Osteoblast (primary cell): Measurements from ENCODE around the gene PADI6. TPM values are rescaled to one million over a fixed set of nuclear protein-coding genes. Genes with fewer than 3 reads are reported as not detected.

Experiments
- DNase-seq: peaks from one replicate; pipeline ENCODE4 v3.0.0; 2011; ENCODE audit warnings: low spot score, mixed read lengths; ENCODE audit not compliant: insufficient read length; ENCODE audit errors: missing footprints
- H2AFZ ChIP-seq: 2 replicates; pipeline ENCODE4 v1.6.0; 2011; ENCODE audit warnings: mild to moderate bottlenecking, low read length
- H3K27ac ChIP-seq: 2 replicates; pipeline ENCODE4 v1.5.1; 2011; ENCODE audit warnings: mild to moderate bottlenecking, low read depth, low read length, moderate library complexity
- H3K27me3 ChIP-seq: 2 replicates; pipeline ENCODE4 v1.6.0; 2012; ENCODE audit warnings: mild to moderate bottlenecking, control low read depth, inconsistent platforms, low read length, moderate library complexity; ENCODE audit not compliant: insufficient read depth
- H3K36me3 ChIP-seq: 2 replicates; pipeline ENCODE4 v1.5.1; 2011; ENCODE audit warnings: mild to moderate bottlenecking, low read length, control low read depth, moderate library complexity; ENCODE audit not compliant: insufficient read depth
- H3K4me1 ChIP-seq: 2 replicates; pipeline ENCODE4 v1.5.1; 2011; ENCODE audit warnings: mild to moderate bottlenecking, low read length, control low read depth, moderate library complexity; ENCODE audit not compliant: insufficient read depth
- H3K4me2 ChIP-seq: 2 replicates; pipeline ENCODE4 v1.6.0; 2011; ENCODE audit warnings: mild to moderate bottlenecking, low read length; ENCODE audit not compliant: insufficient read depth
- H3K4me3 ChIP-seq: fragments of 200-600 bp; sonication (generic); 3 replicates; pipeline ENCODE4 v1.5.1; 2012; ENCODE audit warnings: mild to moderate bottlenecking, low read length, inconsistent platforms; ENCODE audit not compliant: insufficient read depth
- H3K79me2 ChIP-seq: 2 replicates; pipeline ENCODE4 v1.6.0; 2012; ENCODE audit warnings: mild to moderate bottlenecking, low read length, control low read depth, inconsistent platforms; ENCODE audit not compliant: insufficient read depth
- H3K9me3 ChIP-seq: 2 replicates; pipeline ENCODE4 v1.5.1; 2011; ENCODE audit warnings: low read depth, low read length, control low read depth
- H4K20me1 ChIP-seq: 2 replicates; pipeline ENCODE4 v1.6.0; 2012; ENCODE audit warnings: mild to moderate bottlenecking, low read length, control low read depth; ENCODE audit not compliant: insufficient read depth
- total RNA-seq: library from RNA; depleted of rRNA; stranded (reverse); fragments of >200 nt; gene quantifications from 2 replicates; pipeline ENCODE4 v1.2.3, GENCODE V29; 2012
- TF ChIP-seq, protein P1 (sequence below): IDR thresholded peaks from 2 replicates; pipeline ENCODE4 v1.5.1; 2011; ENCODE audit warnings: mild to moderate bottlenecking, low read depth, low read length, moderate library complexity; ENCODE audit errors: extremely low read depth

PADI6 gene
- total RNA-seq, 1 donor: not detected

DNA sequence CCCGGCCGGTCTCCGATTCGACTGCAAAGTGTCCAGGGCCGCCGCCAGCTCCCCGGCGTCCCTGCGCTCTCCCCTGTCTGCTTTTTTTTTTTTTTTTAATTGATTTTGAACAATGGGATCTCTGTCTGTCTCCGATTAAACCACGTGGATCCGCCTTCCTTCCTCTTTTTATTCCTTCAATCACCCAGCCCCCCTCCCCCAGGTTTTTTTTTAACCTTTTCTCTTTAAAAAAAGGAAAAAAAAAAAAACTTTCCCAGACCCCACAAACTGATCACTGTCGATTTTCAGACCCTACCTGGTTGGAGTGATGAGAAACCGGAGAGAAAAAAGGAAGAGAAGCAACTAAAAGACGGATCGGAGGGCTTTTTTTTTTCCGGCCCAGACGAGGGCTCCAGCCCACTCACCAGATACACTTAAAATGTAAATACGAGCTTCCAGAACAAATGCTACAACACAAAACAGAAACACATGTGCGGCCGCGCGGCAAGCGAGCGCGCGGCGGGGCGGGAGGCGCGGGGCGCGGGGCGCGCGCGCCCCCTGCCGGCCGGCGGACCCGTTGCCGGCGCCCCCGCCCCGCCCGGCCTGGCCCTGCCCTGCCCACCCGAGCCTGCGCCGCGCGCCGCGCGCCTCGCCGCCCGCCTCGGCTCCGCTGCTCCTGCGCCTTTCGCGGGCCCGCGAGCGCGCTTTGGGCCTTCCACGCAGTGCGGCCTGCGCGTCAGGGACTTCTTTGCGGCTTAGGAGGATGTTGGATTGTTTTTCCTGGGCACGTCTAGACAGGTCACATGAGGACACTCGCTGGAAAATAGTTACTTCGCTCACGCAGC lies 67.5 kb downstream of the PADI6 start, which contains the start of gene RCC2:
TSS of gene RCC2 (minus strand) at position 428 of the 824 bp plus-strand sequence. CDS start 1,163 bp downstream, outside the sequence.
- peaks cover 14% of the 10 kb centered on the region for H4K20me1 ChIP-seq
- TF ChIP-seq, protein P1, sequence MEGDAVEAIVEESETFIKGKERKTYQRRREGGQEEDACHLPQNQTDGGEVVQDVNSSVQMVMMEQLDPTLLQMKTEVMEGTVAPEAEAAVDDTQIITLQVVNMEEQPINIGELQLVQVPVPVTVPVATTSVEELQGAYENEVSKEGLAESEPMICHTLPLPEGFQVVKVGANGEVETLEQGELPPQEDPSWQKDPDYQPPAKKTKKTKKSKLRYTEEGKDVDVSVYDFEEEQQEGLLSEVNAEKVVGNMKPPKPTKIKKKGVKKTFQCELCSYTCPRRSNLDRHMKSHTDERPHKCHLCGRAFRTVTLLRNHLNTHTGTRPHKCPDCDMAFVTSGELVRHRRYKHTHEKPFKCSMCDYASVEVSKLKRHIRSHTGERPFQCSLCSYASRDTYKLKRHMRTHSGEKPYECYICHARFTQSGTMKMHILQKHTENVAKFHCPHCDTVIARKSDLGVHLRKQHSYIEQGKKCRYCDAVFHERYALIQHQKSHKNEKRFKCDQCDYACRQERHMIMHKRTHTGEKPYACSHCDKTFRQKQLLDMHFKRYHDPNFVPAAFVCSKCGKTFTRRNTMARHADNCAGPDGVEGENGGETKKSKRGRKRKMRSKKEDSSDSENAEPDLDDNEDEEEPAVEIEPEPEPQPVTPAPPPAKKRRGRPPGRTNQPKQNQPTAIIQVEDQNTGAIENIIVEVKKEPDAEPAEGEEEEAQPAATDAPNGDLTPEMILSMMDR: no peak
- H3K36me3 ChIP-seq: no peaks in the 10 kb centered on the region
- peaks cover 38% of the 10 kb centered on the region for H3K79me2 ChIP-seq
- H3K27me3 ChIP-seq: no peaks in the 10 kb centered on the region
- peak within 1 kb of the TSS; percentile 90 for H2AFZ ChIP-seq
- H3K4me3 ChIP-seq: peak within 1 kb of the TSS; percentile 85
- DNase-seq: peak; percentile 99
- no peaks in the 10 kb centered on the region for H3K9me3 ChIP-seq
- peaks cover 41% of the 10 kb centered on the region for H3K4me1 ChIP-seq
- peak within 1 kb of the TSS; percentile 62 for H3K27ac ChIP-seq
- peak within 1 kb of the TSS; percentile 92 for H3K4me2 ChIP-seq

DNA sequence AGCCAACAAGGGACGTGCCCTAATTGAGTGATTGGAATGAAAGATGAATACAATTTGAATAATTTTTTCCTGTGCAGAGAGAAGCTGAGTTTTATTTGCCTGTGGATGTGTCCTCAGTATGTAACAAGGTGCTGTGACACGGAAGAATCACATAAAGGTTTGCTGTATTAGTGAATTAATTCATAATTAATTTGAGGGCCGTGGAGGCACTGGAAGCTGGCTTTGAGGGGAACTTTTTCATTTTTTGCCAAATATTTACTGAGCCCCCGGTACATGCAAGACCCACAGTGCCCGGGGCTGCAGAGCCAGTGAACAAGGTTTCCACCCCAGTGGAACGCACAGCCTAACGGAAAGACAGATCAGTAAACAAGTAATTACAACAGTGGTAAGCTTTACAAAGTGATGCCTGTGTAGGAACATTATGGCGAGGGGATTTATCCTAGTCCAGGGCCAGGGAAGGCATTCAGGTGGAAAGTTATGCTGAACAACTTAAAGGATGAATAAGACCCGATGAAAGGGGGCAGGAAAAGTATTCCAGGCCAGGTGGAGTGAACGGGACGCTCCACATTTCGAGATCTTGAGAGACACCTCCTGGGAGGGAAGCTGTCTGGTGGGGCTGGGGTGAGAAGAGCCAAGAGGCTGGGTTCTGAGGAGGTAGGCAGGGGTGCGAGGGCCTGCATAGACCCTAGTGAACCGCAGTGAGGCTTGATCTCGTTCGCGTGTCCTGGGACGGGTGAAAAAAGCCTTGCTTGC lies 68.3 kb downstream of the PADI6 start:
- peaks cover 12% of the 10 kb centered on the region for H4K20me1 ChIP-seq
- H3K4me2 ChIP-seq: peak overlapping the region; percentile 81
- H3K27ac ChIP-seq: peak overlapping the region; percentile 4
- H3K36me3 ChIP-seq: no peaks in the 10 kb centered on the region
- H3K27me3 ChIP-seq: no peaks in the 10 kb centered on the region
- H3K4me3 ChIP-seq: peak overlapping the region; percentile 74
- peaks cover 30% of the 10 kb centered on the region for H3K79me2 ChIP-seq
- no peaks in the 10 kb centered on the region for H3K9me3 ChIP-seq
- peaks cover 41% of the 10 kb centered on the region for H3K4me1 ChIP-seq
- H2AFZ ChIP-seq: peak overlapping the region; percentile 90
- TF ChIP-seq, protein P1: no peak
- no peak for DNase-seq

DNA sequence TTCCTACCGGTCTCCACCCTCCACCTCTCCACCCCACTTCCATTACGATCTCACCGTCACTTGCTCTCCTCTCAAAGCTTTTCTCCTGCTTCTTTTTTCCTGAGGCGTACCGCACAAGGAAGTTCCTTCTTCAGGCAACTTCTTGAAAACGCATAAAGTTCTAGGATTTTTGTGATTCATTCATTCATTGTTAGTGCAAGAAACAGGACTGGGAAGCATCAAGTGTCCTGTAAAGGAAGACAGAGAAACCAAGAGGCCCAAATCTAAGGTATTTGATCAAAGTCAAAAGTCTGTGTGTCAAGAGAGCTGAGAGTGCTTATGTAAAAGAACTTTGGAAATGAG lies 68.8 kb downstream of the PADI6 start:
- H3K9me3 ChIP-seq: no peaks in the 10 kb centered on the region
- H3K4me1 ChIP-seq: peaks cover 41% of the 10 kb centered on the region
- no peak overlapping the region for H3K27ac ChIP-seq
- H3K27me3 ChIP-seq: no peaks in the 10 kb centered on the region
- H4K20me1 ChIP-seq: peaks cover 12% of the 10 kb centered on the region
- H3K4me2 ChIP-seq: no peak overlapping the region
- H3K36me3 ChIP-seq: no peaks in the 10 kb centered on the region
- TF ChIP-seq, protein P1: no peak
- peaks cover 25% of the 10 kb centered on the region for H3K79me2 ChIP-seq
- no peak for DNase-seq
- no peak overlapping the region for H2AFZ ChIP-seq
- no peak overlapping the region for H3K4me3 ChIP-seq
